Tibial nerve (tissue), 4 donors: ENCODE results near the gene LHX3. TPM values are rescaled to one million over a fixed set of nuclear protein-coding genes. Genes with fewer than 3 reads are reported as not detected.

Experiments
- DNase-seq, 2 donors: peaks; one replicate each; pipeline ENCODE4 v3.0.0-alpha.2; 2019; ENCODE audit warnings: low spot score in 2 of 2
- H3K27ac ChIP-seq, 4 donors: fragments of 200-600 bp; sonication (generic) in 3 of 4; one replicate each; pipeline ENCODE4 v1.5.1; 2017 to 2019; ENCODE audit warnings: mild to moderate bottlenecking in 1 of 4
- H3K27me3 ChIP-seq, 2 donors: fragments of 200-600 bp; sonication (generic) in 1 of 2; one replicate each; pipeline versions ENCODE4 v1.5.1 to v1.6.0; 2017 to 2019
- H3K36me3 ChIP-seq, 3 donors: fragments of 200-600 bp; sonication (generic); one replicate each; pipeline ENCODE4 v1.5.1; 2018 to 2019
- H3K4me1 ChIP-seq, 4 donors: fragments of 200-600 bp; sonication (generic) in 3 of 4; one replicate each; pipeline ENCODE4 v1.5.1; 2017 to 2019
- H3K4me3 ChIP-seq, 4 donors: fragments of 200-600 bp; sonication (generic) in 3 of 4; one replicate each; pipeline ENCODE4 v1.5.1; 2017 to 2019; ENCODE audit warnings: mild to moderate bottlenecking in 1 of 4, moderate library complexity in 1 of 4
- H3K9me3 ChIP-seq, 4 donors: fragments of 200-600 bp; sonication (generic) in 3 of 4; one replicate each; pipeline ENCODE4 v1.5.1; 2017 to 2019
- EP300 ChIP-seq, 2 donors: sonication (generic); formaldehyde crosslinking; IDR thresholded peaks; one replicate each; pipeline ENCODE4 v1.6.1; 2017; ENCODE audit warnings: antibody characterized with exemption in 2 of 2, mild to moderate bottlenecking in 1 of 2
- POLR2A ChIP-seq, 2 donors: fragments of 450-650 bp; IDR thresholded peaks; one replicate each; pipeline ENCODE4 v1.6.1; 2017; ENCODE audit warnings: antibody characterized with exemption in 2 of 2, mild to moderate bottlenecking in 2 of 2, moderate library complexity in 2 of 2
- WGBS, 2 donors: methylation state at CpG; one replicate each; pipeline ENCODE4 v1.1.5; 2018; 5-methylcytosine and 5-hydroxymethylcytosine counted together
- total RNA-seq, 4 donors: library from RNA; depleted of rRNA; stranded (reverse); fragments of >200 nt; gene quantifications; one replicate each; pipeline ENCODE4 v1.1.0, GENCODE V29; 2016
- TF ChIP-seq, protein P1 (sequence below), 5 experiments: fragments of 200-600 bp in 3 of 5; fragments of 450-650 bp in 2 of 5; sonication (generic) in 3 of 5; IDR thresholded peaks; one replicate each; pipeline ENCODE4 v1.5.1; 2016 to 2019; ENCODE audit warnings: antibody characterized with exemption in 5 of 5, mild to moderate bottlenecking in 3 of 5, moderate library complexity in 2 of 5

The LHX3 gene
- total RNA-seq, 4 donors from 2014 or later, result not detected

DNA sequence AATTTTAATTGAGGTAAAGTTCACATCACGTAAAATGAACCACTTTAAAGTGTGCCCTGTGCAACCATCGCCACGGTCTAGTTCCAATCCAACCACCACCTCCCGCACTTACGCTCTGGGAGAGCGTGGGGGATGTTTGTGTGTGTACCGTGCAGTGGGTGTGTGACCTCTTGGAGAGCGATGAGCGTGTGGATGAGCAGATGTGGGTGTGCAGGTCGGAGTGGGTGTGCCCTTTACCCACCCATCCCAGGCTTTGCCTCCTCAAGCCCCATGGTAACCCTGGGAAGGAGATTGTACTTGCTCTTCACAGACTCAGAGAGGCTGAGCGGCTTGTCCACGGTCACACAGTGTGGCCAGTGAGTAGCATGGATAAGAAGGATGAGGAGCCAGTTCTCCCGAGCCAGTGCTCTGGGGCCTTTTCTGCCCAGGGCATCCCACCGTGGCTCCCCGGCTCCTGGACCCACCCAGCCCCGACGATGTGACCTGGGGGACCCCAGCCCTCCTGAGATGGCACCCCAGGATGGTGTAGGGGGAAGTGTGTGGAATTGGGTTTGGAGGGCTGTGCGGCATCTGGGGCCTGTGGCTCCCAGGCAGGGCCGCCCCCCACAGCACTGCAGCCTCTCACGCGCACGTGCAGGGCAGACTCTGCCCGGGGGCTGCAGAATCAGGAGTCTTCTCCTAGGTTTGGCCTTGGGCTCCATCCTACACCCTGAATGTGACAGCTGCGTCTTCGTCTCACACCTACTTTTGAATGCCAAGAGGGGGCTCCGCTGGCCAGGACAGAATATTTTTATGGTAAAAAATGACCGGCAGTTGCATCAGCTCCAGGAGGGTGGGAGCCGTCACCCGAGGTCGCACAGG lies 13.6 kb downstream of the LHX3 start:
- DNase-seq, result no peak
- no peak overlapping the region for H3K4me3 ChIP-seq
- TF ChIP-seq EP300 (IDR thresholded peaks at IDR 0.05) (no peak), POLR2A (IDR thresholded peaks at IDR 0.05) (no peak)
- TF ChIP-seq, protein P1, sequence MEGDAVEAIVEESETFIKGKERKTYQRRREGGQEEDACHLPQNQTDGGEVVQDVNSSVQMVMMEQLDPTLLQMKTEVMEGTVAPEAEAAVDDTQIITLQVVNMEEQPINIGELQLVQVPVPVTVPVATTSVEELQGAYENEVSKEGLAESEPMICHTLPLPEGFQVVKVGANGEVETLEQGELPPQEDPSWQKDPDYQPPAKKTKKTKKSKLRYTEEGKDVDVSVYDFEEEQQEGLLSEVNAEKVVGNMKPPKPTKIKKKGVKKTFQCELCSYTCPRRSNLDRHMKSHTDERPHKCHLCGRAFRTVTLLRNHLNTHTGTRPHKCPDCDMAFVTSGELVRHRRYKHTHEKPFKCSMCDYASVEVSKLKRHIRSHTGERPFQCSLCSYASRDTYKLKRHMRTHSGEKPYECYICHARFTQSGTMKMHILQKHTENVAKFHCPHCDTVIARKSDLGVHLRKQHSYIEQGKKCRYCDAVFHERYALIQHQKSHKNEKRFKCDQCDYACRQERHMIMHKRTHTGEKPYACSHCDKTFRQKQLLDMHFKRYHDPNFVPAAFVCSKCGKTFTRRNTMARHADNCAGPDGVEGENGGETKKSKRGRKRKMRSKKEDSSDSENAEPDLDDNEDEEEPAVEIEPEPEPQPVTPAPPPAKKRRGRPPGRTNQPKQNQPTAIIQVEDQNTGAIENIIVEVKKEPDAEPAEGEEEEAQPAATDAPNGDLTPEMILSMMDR (IDR thresholded peaks at IDR 0.05), result no peak
- peaks cover 0 to 86% of the 10 kb centered on the region in 2 donors for H3K27me3 ChIP-seq
- no peaks in the 10 kb centered on the region for H3K36me3 ChIP-seq
- H3K9me3 ChIP-seq, result no peaks in the 10 kb centered on the region
- H3K27ac ChIP-seq, result no peak overlapping the region
- H3K4me1 ChIP-seq, result peaks cover 0 to 22% (median 0%) of the 10 kb centered on the region in 4 donors
- WGBS, 2 donors, result 38 to 44% methylated on average over 26 to 30 of the region's 30 CpGs

DNA sequence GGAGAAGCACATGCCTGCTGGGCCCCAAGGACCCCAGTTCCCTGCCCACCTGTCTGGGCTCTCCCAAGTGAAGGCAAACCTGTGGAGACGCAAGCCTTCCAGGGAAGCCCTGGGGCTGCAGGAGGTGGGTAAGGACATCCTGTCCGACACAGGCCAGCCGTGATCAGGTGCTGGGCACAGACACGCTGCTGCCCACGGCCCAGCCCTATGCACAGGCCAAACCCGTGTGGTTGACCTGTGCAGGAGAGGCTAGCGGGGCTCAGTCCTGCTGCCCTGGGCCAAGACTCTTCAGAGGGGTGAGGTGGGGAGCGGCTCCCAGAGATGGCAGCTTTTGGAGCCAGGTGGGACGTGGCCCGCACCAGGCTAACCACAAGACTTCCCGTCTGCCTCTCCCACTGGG lies 14.3 kb downstream of the LHX3 start:
- no peak overlapping the region for H3K27ac ChIP-seq
- no peak for DNase-seq
- H3K36me3 ChIP-seq, result no peaks in the 10 kb centered on the region
- H3K9me3 ChIP-seq, result no peaks in the 10 kb centered on the region
- TF ChIP-seq POLR2A (IDR thresholded peaks at IDR 0.05) (no peak), EP300 (IDR thresholded peaks at IDR 0.05) (no peak)
- TF ChIP-seq, protein P1 (IDR thresholded peaks at IDR 0.05), result no peak
- peaks cover 0 to 22% (median 0%) of the 10 kb centered on the region in 4 donors for H3K4me1 ChIP-seq
- 17 to 62% methylated on average over 1 to 11 of the region's 11 CpGs for WGBS, 2 donors
- peaks cover 0 to 86% of the 10 kb centered on the region in 2 donors for H3K27me3 ChIP-seq
- H3K4me3 ChIP-seq, result no peak overlapping the region

DNA sequence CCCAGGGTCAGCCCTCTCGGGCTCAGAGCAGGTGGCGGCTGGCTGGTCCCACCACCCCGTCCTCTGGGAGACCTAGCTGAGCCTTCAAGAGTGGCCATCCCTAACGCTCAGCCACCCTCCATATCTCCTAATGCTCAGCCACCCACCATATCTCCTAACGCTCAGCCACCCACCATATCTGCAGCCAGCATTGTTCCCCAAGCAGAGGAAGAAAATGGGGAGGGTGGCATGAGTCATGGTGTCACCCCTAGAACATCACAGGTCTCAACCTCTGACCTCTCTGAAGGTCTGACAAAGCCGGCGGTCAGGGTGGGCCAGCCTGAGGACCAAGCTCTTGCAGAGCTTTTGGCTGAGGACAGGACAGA lies 14.7 kb downstream of the LHX3 start:
- H3K4me1 ChIP-seq, result peaks cover 0 to 22% (median 0%) of the 10 kb centered on the region in 4 donors
- H3K4me3 ChIP-seq, result no peak overlapping the region
- H3K27ac ChIP-seq, result no peak overlapping the region
- DNase-seq, result no peak
- 29 to 67% methylated on average over 2 to 6 of the region's 7 CpGs for WGBS, 2 donors
- H3K36me3 ChIP-seq, result no peaks in the 10 kb centered on the region
- no peak for TF ChIP-seq POLR2A (IDR thresholded peaks at IDR 0.05)
- TF ChIP-seq, protein P1 (IDR thresholded peaks at IDR 0.05), result no peak
- TF ChIP-seq EP300 (IDR thresholded peaks at IDR 0.05), result no peak
- H3K27me3 ChIP-seq, result peaks cover 0 to 86% of the 10 kb centered on the region in 2 donors
- no peaks in the 10 kb centered on the region for H3K9me3 ChIP-seq

DNA sequence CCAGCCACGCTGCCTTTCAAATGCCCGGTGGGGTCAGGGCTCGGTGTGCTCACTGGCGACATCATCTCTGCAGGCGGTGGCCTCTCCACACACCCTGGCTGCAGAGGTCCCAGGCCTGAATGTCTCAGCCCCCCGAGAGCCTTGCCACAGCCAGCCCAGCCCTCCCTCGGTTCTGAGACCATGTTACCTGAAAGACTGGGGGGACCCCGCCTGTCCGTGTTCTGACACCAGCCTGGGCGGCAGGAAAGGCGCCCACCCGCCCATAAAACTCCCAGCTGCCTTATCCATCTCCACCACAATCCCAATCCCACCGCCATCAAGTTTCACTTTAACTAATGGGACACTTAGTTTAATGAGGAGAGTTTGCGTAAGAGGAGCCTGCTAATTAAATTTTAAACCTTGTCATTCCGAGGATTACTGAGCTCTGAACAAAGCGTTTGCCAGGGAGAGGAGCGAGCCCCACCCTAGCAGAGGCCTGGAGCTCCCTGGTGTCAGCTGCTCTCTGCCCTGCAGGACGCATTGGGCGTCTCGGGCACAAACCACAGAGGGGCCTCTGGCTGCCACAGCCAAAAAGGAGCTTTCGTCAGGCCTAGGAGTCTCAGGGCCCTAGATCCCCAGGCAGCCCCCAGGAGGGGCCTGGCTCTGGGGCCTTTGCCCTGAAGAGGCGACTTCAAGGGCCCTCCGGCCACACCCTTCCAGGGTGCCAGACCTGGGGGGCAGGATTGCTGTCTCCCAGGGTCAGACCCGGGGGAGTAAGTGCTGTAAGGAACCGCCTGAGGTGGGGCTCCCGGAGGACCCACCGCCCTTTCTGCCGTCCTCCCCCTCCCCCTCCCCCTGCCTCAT lies 15.3 kb downstream of the LHX3 start:
- WGBS, 2 donors, result 26 to 29% methylated on average over 18 to 25 of the region's 28 CpGs
- no peaks in the 10 kb centered on the region for H3K9me3 ChIP-seq
- H3K4me3 ChIP-seq, result no peak overlapping the region
- H3K4me1 ChIP-seq, result peaks cover 0 to 22% (median 0%) of the 10 kb centered on the region in 4 donors
- no peak overlapping the region for H3K27ac ChIP-seq
- TF ChIP-seq, protein P1 (IDR thresholded peaks at IDR 0.05), result no peak
- TF ChIP-seq EP300 (IDR thresholded peaks at IDR 0.05) (no peak), POLR2A (IDR thresholded peaks at IDR 0.05) (no peak)
- DNase-seq, result no peak
- peaks cover 0 to 86% of the 10 kb centered on the region in 2 donors for H3K27me3 ChIP-seq
- no peaks in the 10 kb centered on the region for H3K36me3 ChIP-seq
